RWPE1 (cell line): Measurements from ENCODE around the gene NCKAP5.

Experiments
- CTCF ChIA-PET: fragments of 350-600 bp; sonication (Branson Sonifier 250); formaldehyde crosslinking; extraction: SDS; loops from one replicate; lab custom pipeline; 2021; lab: Yijun Ruan, JAX
- POLR2A ChIA-PET: fragments of 400-600 bp; formaldehyde crosslinking; extraction: SDS; loops from one replicate; lab custom pipeline; 2020; ENCODE audit warnings: antibody characterized with exemption; ENCODE audit not compliant: low non-redundant PET; lab: Yijun Ruan, JAX
- DNase-seq: peaks from one replicate; pipeline ENCODE4 v3.0.0; 2012; ENCODE audit warnings: low spot score
- H3K27ac ChIP-seq: fragments of 450-650 bp; 2 replicates; pipeline ENCODE4 v1.5.1; 2017
- TF ChIP-seq, protein P1 (sequence below): fragments of 450-650 bp; conservative IDR thresholded peaks from 2 replicates; pipeline ENCODE4 v1.5.1; 2017; ENCODE audit warnings: low read depth, mild to moderate bottlenecking

The NCKAP5 gene

DNA sequence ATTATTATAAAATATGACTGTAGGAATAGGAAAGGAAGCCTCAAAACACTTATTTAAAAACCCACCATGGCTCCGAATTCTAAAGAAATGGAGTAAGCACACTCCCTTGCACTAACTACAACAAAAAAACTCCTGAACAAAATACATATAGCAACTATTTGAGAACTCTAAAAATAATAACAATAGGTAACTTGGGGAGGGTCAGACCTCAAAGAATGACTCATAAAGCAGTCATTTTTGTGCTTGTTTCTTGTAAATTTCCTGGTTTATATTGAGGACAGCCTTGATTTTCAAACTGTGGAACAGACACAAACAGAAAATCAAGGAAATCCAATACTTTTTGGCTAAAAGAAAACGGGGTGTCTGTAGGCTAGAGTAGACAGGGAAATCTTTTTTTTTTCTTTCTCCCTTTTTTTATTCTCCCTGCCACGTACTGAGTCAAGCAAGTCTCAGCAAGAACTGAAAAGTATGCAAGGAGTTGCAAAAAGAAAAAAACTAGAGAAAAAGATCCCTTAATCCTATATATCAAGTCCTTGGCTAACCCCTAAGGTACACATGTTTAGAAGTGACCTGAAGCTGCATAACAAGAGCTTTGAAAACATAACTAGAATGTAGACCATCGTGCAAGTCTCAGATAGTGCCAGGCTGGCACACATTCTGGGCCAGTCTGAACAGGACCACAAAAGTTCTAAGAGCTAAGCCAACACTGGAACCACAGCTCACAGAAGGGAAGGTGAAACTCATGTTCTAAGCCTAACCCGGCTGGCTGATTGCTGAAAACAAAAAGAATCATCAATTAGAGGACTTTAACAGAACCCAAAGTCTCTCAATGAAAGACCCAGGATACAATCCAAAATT is 495.2 kb downstream of the NCKAP5 start:
- no peak overlapping the region for H3K27ac ChIP-seq
- TF ChIP-seq, protein P1, sequence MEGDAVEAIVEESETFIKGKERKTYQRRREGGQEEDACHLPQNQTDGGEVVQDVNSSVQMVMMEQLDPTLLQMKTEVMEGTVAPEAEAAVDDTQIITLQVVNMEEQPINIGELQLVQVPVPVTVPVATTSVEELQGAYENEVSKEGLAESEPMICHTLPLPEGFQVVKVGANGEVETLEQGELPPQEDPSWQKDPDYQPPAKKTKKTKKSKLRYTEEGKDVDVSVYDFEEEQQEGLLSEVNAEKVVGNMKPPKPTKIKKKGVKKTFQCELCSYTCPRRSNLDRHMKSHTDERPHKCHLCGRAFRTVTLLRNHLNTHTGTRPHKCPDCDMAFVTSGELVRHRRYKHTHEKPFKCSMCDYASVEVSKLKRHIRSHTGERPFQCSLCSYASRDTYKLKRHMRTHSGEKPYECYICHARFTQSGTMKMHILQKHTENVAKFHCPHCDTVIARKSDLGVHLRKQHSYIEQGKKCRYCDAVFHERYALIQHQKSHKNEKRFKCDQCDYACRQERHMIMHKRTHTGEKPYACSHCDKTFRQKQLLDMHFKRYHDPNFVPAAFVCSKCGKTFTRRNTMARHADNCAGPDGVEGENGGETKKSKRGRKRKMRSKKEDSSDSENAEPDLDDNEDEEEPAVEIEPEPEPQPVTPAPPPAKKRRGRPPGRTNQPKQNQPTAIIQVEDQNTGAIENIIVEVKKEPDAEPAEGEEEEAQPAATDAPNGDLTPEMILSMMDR, result no peak
- ChIA-PET CTCF (no interaction called here), POLR2A (no interaction called here)
- peak; percentile 2 for DNase-seq

- H3K27ac ChIP-seq, result no peak overlapping the region
- TF ChIP-seq, protein P1, result no peak
- POLR2A ChIA-PET, result no interaction called here
- CTCF ChIA-PET, result interaction anchor here (0.6 kb wide), 1 partner anchor 754 kb away, joined by 3 read pairs; no protein-coding TSS in a partner anchor
- DNase-seq, result peak; percentile 4
Observed at GRCh38 chr2:133063775-133064174, 504.5 kb downstream of the NCKAP5 start.

DNA sequence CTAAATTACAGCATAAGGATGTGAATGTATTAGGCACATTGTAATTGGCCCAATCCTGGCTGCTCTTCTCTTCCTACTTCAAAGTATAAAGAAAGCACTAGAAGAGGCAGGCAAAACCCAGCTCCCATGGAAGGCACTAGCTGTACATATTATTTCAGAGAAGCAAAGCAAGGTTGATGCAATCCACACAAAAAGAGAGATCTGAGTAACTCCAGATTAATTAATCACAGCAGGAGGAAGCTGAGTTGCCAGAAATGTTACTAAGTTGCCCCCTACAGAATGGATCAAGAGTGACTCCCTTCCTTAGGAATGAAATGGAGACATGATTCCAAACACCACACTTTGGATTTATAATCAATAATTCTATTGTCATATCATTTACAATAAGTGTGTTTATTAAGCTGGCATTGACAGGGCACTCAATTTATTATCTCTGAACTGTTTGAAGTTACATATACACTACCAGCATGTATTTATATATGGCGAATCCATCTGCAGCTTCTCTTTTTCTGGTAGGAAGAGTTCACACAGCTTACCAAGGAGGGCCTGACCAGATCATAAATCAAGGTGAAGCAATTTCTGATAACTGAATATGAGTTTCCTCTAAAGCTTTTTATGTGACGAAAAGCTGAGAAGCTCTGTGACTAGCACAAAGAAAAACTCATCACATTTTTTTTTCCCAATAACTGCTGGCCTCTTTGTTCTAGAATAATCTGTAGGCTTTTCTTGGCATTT is 505.2 kb downstream of the NCKAP5 start:
- ChIA-PET CTCF (no interaction called here), POLR2A (no interaction called here)
- H3K27ac ChIP-seq, result no peak overlapping the region
- TF ChIP-seq, protein P1, result no peak
- no peak for DNase-seq

DNA sequence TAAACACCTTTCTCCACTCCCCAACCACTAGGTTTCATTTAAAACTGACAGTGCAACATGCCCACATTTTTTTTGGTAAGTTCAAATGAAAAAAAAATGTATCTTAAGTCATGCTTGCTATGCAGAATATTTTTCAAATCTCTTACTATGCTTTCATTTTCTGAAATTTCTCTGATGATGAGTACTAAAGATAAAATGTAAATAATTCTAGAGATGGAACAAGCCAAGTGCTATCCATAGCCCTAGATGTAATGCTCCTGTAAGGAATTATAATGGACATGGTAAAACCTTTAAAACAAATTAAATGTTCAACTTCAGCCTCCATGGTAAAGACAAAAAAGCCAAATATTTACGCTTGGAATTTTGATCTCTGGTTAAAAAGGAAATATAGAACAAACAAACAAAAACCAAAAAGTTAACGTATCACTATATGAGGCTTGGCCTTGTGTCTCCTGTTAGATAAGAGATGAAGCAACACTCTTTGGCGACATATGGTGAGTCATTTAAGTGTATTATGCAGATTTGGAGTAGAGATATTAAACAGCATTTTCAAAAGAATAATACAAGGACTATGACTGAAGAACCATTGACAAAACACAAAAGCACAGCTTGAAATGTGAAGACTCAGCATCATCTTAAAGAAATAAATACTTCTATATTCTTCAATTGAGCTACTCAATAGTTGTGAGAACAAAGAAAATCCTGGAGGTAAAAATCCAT is 506.2 kb downstream of the NCKAP5 start:
- ChIA-PET POLR2A (no interaction called here), CTCF (no interaction called here)
- TF ChIP-seq, protein P1, result no peak
- DNase-seq, result no peak
- no peak overlapping the region for H3K27ac ChIP-seq

DNA sequence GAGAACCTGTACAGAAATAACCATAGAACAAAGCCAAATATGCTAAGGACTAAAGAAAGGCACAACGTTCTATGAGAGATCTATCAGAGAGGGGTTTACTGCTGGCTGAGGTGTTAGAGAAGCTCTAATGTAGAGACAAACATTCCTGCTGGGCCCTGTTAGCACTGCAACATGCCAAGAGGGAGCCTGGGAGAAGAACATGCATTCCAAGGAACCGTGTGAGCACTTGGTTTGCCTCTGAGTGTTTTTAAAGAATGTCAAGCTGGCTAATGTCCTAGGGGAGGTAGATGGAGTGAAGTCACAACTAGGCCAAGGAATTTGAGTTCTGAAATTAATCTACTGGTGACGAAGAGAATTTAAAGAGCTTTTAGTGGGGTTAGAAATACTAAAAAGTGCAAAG is 514.0 kb downstream of the NCKAP5 start:
- H3K27ac ChIP-seq, result no peak overlapping the region
- POLR2A ChIA-PET, result no interaction called here
- DNase-seq, result no peak
- CTCF ChIA-PET, result interaction anchor here (0.6 to 0.7 kb wide), 2 partner anchors 379 to 633 kb away, joined by 3 to 4 read pairs; no protein-coding TSS in a partner anchor
- TF ChIP-seq, protein P1, result no peak

- no peak for DNase-seq
- CTCF ChIA-PET, result no interaction called here
- H3K27ac ChIP-seq, result no peak overlapping the region
- POLR2A ChIA-PET, result no interaction called here
- TF ChIP-seq, protein P1, result no peak
Observed at GRCh38 chr2:133053541-133053940, 514.7 kb downstream of the NCKAP5 start.
